Fibroblast of the aortic adventitia (primary cell): Measurements from ENCODE around the gene TULP3. TPM values are rescaled to one million over a fixed set of nuclear protein-coding genes. Genes with fewer than 3 reads are reported as not detected.

Source experiments
- DNase-seq: peaks from one replicate; pipeline ENCODE4 v3.0.0-alpha.2; 2010; ENCODE audit warnings: low read depth
- H3K4me3 ChIP-seq: 2 replicates; pipeline ENCODE4 v1.5.1; 2011; ENCODE audit warnings: low read depth, mild to moderate bottlenecking, control low read depth, low read length, moderate library complexity
- CTCF ChIP-seq: IDR thresholded peaks from 2 replicates; pipeline ENCODE4 v1.5.1; 2011; ENCODE audit warnings: mild to moderate bottlenecking, low read length, control low read depth, inconsistent platforms; ENCODE audit not compliant: insufficient read depth
- total RNA-seq: library from RNA; depleted of rRNA; stranded (reverse); fragments of >200 nt; gene quantifications from 2 replicates; pipeline ENCODE4 v1.2.3, GENCODE V29; 2012; ENCODE audit warnings: low replicate concordance

The TULP3 gene
- total RNA-seq, 1 donor: 56.6 TPM

- peak; percentile 28 for DNase-seq
- H3K4me3 ChIP-seq: no peak overlapping the region
- no peak for TF ChIP-seq CTCF
Observed at GRCh38 chr12:2924019-2924418, 33.3 kb downstream of the TULP3 start.

DNA sequence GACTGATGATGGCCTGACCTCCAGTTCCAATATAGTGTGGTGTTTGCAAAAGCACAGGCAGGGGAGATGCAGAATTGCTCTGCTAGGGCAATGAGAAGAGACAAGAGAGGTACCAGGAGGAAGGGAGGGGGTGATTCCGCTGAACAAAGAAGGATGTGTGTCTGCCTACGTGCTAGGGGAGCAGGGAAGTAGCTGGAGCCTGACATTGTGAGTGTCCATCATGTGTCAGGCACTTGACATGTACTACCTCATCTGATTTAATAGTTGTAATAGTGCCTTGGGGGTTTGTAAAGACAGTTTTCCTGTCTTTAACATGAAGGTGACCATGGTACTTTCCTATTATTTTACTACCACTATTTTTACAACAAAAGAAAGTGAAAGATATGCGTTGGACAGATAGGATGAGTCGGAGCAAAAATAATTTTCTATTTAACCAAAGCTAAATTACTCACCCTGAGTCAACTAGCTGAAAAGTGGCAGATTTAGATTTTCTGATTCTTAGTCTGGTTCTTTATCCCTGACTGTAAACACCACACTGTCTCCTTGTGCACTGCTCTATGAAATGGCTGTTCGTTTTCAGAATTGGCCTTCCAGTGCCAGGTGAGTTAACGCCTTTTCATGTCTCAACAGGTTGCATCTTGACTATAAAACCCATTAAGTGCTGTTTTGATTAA is 34.8 kb downstream of the TULP3 start:
- TF ChIP-seq CTCF: no peak
- DNase-seq: no peak
- H3K4me3 ChIP-seq: no peak overlapping the region

DNA sequence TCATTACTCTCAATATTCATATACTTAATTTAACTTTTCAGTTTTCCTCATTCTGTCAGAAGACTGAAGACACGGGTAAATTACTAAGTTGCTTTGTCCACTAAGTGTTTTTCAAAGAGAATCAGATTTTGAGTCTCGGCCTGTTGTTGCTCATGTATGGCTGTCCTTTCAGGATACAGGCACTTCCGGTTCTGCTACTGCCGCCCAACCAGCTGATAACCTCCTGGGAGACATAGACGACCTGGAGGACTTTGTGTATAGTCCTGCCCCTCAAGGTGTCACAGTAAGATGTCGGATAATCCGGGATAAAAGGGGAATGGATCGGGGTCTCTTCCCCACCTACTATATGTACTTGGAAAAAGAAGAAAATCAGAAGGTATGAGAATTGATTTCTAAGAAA is 40.2 kb downstream of the TULP3 start:
- DNase-seq: no peak
- H3K4me3 ChIP-seq: no peak overlapping the region
- no peak for TF ChIP-seq CTCF

GRCh38 chr12:2933586-2933985 is 42.9 kb downstream of the TULP3 start:
- no peak for TF ChIP-seq CTCF

GRCh38 chr12:2934371-2934770 is 43.7 kb downstream of the TULP3 start:
- DNase-seq: no peak
- no peak for TF ChIP-seq CTCF
- H3K4me3 ChIP-seq: no peak overlapping the region

More at GRCh38 chr12:2933586-2933985, 42.9 kb downstream of the TULP3 start:
- DNase-seq: no peak
- H3K4me3 ChIP-seq: no peak overlapping the region

DNA sequence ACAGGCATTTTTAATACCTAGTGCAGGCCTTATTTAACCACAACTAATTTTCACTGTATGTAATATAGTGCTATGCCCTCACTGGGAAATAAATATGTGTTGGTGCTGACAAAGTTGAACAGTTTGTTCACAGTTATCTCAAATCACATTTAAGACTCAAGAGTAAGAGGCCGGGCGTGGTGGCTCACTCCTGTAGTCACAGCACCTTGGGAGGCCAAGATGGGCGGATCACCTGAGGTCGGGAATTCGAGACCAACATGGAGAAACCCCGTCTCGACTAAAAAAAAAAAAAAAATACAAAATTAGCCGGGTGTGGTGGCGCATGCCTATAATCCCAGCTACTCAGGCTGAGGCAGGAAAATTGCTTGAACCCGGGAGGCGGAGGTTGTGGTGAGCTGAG is 45.6 kb downstream of the TULP3 start:
- no peak for DNase-seq
- TF ChIP-seq CTCF: no peak
- H3K4me3 ChIP-seq: no peak overlapping the region

DNA sequence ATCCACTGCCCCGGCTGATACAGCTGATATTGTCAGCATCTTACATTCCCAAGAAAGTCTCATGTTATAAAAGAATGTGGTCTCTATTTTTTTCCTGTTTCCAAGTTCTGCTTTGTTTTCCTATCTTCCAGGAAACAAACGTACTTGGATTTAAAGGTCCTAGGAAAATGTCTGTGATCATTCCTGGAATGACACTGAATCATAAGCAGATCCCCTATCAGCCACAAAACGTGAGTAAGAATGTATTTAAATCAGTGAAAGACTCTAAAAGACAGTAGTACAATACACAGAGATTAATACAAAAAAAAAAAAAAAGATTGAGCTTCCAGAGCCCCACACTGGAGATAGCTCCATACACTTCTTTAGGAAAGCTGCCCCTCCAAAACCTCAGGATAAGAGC is 46.8 kb downstream of the TULP3 start:
- no peak overlapping the region for H3K4me3 ChIP-seq
- no peak for TF ChIP-seq CTCF
- DNase-seq: no peak
